GM19238 (cell line): ENCODE results near the gene ZNF283.

Experiments used
- DNase-seq: peaks from one replicate; pipeline ENCODE4 v3.0.0; 2011; ENCODE audit warnings: low spot score; ENCODE audit not compliant: insufficient read length

ZNF283 gene

DNA sequence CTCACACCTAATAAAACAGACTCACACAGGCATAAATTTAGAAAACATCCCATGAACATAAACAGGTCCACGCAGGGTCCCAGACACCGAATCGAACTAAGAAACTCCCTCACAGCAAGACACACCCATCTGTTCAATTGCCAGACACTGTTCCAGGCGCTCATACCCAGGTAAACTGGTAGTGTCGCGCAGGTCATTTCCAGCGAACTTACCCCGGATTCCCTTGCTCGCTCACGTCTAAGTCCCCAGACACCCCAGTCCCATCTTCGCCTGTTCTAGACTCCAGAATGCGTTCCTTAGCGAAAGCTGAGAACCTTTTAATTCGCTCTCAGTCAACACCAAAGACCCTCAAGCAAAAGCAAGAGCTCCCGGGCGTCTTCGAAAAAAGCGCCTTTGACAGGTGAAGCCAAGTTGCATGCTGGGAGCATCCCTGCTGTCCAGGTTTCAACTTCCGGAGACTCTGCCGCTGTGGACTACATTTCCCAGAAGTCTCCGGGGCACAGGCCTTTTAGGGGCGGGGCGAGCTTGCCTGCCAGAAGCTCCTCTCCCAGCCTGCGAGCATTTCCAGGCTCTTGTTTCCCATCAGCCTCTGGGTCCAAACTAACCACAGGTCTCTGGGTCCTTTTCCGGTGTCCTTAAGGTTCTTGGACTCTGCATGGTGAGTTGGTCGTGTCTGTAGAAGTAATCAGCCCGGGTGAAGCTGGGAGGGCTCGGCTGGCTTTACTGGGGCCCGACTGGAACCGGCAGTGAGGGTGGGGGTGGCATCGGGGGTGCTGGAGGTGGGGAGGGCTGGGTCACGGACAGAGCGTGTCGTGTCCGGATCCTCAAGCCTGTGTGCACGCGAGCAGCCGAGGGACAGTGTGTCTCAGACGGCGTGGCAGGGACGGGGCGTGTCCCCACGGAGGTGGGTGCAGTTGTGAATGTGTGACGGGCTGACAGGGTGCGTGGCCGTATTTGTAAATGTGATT lies at the start of gene ZNF283:
TSS of gene ZNF283 (plus strand) at position 535 of the 968 bp plus-strand sequence. CDS start 6,184 bp downstream, outside the sequence.
- peak; percentile 68 for DNase-seq

DNA sequence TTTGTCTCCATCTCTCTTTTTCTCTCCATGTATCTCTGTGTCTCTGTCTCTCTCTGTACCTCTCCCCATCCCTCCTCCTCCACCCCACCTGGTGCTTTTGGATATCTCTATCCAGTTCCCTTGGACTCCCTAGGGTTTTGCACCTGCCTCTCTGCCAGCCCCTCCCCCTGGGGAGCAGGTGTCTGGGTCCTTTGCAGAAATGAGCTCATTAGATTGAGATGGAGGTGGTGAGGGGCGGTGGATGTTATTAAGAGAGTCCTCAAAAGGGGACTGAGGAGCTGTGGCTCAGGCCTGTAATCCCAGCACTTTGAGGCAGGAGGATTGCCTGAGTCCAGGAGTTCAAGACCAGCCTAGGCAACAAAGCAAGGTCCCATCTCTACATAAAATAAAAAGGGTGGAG lies 48.5 kb upstream of the ZNF283 start:
- DNase-seq: no peak

DNA sequence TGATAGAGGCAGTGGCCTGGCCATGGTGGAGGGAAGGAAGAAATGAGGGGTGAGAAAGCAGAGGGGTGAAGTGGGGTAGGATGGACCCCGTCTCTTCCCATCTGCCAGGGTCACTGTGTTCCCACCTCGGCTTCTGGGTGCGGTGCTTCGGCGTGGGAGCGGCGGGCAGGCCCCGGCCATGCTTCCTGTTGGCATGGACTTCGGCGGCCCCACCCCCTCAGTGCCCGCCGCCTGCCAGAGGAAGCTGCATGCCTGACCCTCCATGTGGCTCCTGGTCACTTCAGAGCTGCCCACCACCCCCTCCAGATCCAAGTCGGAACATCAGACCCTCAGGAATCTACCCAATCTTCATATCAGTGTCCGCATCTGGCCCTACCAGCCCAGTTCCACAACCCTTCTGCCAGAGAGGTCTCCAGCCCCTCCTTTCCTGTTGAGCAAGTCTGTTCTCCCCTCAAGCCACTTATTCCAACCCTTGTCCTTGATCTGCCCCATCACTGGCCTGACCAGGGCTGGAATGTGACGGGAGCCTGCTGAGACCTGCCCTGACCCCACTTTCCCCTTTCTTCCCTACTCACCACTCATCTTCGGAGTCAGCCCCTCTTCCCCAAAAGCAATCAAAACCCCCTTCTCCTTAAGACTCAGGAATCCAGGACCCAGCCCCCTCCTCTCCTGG lies 47.8 kb upstream of the ZNF283 start:
- no peak for DNase-seq

DNA sequence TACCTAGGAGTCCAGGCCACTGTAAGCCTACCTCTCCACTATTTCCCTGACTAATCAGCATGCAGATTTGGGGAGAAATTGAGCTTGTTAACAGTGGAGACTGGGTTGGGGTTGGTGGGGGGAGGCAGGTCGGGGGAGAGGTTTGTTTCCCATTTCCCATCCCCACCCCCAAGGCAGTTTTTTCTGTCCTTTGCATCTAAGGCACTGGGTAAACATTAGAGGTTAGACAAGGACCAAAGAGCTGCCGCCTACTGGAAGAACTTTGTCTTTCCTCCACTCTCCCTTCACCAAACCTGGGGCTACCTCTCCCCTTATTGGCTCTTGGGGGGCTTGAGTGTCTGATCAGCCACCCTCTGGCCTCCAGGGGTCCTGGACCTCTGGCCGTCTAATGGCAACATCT lies 47.3 kb upstream of the ZNF283 start:
- peak; percentile 40 for DNase-seq

DNA sequence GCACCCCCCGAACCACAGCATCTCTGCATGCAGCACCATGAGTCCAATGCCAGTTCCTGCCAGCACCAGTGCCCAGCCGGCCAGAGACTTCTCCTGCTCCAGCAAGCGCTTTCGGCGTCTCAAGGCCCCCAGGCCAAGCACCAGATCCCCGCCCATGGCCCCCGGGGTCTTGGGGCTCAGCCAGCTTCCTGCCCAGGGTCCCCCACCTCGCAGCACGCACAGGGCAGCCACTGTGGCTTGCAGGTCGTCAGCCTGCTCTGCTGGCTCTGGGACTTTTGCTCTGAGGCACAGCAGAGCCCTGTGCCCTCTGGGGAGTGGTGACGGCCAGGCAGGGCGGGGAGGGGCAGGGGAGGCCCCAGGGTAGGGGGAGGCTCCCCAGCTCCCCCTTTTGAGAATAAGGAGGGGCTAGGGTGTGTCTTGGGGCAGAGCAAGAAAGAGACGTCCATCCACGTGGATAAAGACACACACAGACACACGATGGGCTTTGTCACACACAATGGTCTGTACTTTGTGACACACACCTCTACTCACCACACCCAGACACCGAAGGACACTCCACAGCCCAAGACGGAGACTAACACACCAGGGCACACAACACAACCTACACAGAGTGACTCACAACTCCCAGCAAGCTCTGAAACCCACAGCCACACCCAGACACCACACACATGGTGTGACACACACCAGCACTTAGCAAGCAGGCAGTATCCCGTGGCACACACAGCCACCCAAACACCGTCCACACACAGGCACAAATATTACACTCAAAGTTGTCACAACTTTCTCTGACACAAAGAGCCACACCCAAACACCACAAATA lies 46.2 kb upstream of the ZNF283 start, which contains the start of gene KCNN4:
TSS of gene KCNN4 (minus strand) at position 268 of the 820 bp plus-strand sequence. CDS start at position 156, 112 bp downstream.
- peak; percentile 63 for DNase-seq

DNA sequence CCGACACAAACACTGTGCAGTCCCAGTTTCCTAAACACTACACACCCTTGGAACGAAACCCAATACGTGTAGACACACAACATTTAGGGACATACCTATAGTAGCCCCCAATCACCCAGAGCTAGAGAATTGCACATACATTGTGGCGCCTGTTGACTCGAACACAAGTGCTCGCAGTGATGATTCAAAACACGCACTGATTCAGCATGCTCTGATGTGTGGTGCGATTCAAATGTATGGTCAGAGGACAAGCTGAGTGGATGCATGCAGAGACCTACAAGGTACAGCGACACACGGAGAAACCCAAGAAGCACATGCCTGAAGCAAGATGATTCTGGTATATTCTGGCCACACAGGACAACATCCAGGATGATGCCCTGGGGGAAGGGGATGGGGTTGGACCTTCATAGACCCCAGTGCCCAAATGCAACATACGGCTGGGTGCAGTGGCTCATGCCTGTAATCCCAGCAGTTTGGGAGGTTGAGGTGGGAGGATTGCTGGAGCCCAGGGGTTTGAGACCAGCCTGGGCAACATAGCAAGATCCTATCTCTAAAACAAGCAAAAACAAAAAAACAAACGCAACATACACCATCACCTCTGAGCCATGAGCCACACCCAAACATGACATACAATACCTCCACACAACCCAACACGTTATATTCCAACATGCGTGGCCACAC lies 45.4 kb upstream of the ZNF283 start:
- DNase-seq: no peak

DNA sequence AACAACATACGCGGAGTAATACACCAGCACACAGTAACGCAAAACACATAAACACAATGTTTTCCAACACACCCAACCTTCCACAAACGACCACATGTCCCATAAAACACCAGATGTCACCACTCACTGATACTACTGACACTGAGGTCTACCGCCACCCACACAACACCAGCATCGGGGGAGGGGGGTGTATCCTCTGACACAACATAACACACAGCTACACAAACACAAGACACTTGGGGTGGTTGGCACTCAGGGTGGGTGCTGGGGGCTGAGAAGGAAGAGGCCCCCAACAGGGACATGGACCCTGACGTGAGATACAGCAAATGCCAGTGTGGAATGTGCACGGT lies 44.8 kb upstream of the ZNF283 start:
- DNase-seq: no peak

DNA sequence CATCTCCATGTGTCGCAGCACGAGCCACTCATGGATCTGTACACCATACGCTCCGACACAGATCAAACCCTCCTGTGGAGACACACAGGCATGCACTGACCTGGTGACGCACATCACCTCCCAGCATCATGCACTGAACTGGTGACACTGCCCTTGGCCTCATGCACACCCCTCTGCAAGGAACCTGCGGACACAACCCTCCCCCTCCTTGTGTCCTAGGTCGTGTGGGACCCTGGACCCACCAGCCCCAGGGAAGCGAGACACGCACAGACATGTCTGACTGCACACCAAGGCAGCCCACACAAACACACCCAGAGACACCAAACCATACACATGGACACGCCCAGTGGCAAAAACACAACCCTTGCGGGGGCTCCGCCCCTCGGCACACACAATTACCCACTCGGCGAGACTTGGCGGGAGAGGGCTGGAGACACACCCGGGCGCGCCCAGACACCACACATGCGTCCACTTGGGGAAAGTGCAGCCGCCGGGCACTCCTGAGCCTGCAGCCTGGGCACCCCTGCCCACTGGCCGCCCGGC lies 44.4 kb upstream of the ZNF283 start:
- DNase-seq: no peak

DNA sequence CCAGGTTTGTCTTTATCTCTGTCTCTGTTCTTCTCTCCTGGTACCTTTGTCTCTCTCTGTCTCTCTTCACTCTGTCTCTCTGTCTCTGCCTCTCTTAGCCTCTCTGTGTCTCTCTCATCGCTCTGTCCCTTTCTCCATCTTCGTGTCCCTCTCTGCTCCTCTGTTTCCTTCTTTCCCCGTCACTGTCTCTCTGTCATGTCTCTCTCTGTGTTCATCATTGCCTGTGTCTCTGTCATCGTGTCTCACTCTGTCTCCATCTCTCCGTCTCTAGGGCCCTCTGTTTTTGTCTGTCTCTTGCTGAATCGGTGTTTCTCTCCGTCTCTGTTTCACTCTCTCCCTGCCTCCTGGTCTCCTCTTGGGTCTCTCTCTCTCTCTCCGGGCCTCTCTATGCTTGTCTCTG lies 43.5 kb upstream of the ZNF283 start:
- DNase-seq: no peak

DNA sequence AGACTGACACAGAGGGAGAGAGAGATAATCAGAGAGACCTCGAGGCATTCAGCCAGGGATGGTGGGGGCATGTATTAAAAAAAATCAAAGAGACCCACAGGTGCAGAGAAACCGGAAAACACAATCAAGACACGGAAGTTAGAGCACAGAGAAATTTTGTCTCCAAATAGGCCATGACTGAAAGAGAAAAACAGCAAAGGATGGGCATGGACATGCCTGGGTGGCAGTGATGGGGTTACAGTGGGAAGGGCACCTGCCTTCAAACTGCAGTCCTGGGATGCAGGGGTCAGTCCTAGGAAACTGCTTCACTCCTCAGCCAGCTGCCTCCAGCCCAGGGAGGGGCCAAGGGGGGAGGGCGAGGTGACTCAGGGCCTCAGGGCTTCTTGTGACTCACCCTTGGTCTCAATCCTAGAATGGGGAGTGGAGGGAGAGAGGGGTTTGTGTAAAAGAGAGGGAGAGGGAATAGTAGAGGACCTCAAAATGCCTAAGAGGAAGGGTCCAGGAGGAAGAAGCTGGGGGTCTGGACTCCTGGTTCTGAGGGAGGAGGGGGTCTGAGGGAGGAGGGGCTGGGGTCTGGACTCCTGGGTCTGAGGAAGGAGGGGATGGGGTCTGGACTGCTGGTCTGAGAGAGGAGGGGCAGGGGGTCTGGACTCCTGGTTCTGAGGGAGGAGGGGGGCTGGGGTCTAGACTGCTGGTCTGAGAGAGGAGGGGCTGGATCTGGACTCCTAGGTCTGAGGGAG lies 42.7 kb upstream of the ZNF283 start:
- no peak for DNase-seq

DNA sequence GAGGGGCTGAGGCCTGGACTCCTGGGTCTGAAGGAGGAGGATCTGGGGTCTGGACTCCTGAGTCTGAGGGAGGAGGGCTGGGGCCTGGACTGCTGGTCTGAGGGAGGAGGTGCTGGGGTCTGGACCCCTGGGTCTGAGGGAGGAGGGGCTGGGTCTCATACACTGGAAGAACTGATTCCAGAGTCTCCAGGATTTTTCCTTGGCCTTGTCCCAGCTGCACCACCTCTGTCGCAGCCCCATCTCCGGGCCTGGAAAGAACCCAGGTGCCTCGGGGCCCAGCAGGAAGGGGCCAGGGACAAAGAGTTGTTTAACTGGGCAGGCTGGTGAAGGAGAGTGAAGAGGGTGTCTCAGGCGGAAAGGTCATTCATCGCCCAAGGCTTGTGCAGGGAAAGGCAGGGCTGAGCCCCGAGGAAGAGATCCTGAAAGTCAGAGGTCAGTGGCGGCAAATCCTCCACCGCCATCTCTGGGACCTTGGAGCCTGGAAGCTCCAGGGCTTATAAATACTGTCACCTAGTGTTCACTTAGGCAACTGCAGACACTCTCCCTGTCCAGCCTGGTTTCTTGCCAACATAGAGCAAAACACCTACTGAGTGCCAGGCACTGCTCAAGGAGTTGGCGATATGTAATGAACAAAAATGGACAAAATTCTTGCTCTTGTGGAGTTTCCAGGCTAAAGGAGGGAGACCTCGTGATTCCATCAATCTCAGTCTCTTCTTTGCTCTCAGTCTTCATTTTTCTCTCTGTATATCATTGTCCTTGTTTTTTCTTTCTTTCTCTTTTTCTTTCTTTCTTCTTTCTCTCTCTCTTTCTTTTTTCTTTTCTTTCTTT lies 41.9 kb upstream of the ZNF283 start:
- no peak for DNase-seq

DNA sequence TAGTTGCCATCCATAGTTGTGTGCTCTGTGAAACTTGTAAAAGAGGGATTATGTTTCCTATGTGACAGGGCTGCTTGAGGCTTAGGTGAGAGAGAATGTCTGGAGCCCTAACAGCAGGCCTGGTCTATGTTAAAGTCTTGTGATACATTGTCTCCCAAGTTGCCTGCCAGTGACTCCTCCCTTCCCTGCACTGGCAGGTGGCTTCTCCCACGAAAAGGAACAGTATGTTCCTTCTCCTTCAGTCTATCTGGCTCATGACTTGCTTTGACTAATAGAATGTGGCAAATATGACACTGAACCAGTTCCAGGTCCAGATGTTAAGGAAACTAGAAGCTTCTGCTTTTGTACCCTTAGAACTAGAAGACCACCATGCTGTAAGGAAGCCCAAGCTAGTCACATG lies 40.5 kb upstream of the ZNF283 start:
- no peak for DNase-seq

DNA sequence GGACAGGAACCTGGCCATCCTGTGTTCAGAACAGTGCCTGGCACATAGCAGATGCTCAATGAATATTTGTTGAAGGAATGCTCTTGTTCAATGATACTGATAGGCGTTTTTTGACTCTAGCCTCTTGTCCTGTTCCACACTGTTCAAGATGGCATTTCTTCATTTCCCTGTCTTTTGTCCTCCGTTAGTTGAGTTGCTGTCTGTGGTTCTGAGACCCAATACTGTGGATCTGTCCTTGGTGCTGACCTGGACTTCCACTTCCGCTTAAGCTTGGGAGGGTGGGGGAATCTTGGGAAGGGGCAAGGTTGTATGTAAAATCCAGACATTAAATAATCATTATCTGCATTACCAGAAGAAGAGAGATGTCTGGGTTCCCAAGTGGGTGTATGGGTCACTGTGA lies 38.1 kb upstream of the ZNF283 start:
- no peak for DNase-seq

DNA sequence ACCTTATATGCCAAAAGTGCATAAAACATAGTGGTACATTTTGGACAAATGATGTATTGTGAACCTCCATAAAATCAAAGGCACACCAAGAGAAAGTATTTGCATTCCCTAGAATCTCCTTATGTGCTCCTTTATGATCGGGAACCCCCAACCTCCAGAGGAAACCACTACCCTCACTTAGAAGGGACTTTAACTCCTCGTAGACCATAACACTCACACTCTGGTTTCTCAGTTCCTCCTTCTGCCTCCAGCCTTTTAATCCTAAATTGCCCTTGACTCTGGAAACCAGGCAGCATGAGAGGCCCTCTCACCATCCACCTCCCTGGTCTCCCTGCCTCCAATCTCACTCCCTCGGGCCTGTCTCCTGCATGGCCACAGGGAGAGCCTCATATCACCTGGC lies 36.5 kb upstream of the ZNF283 start:
- DNase-seq: no peak

DNA sequence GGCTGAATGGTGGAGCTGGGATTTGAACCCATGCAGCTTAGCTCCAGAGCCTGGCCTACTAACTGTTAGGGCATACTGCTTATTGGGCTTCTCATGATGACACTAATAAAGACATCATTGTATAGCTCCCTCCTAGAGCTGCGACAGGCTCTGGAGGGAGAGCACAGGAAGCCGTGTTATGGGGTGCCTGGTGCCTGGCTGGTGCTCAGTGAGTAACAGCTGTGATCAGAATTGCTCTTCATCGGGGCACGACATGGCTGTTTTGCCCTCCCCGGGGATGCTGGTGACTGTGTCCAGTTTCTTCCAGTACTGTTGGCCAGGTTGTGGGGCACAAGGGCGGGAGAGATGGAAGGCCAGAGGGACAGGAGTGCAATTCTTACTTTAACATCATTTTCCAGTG lies 30.0 kb upstream of the ZNF283 start:
- no peak for DNase-seq

DNA sequence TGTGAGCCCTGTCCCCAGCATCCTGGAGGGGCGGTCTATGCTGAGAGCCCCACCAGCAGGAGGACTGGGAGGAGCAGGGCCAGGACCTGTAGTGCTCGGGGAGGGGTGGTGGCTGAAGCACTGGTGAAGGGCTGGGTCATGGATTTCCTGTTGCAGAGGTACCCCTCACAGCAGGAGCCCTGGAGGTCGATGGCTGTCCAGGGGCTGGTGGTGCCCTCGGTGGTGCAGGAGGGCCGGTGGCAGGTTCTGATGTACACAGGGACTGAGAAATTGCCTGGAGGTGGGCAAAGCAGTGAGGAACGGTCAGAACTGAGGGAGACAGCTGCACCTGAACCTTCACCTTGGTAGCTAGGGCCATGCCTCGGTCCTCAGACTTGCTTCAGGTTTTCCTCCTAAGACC lies 29.6 kb upstream of the ZNF283 start:
- no peak for DNase-seq

DNA sequence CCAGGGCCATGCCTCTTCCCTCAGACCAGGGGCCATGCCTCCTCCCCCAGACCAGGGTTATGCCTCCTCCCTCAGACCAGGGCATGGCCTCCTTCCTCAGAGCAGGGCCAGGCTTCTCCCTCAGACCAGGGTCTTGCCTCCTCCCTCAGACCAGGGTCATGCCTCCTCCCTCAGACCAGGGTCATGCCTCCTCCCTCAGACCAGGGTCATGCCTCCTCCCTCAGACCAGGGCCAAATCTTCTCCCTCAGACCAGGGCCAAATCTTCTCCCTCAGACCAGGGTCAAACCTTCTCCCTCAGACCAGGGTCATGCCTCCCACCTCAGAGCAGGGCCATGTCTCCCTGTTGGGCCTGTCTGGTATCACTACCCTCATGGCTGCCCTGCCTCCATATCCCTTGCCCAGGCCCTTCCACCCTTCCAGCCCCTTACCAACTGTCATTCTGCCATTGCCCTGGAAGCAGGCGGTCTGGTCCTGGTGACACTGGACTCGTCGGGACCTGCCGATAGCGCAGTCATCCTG lies 29.0 kb upstream of the ZNF283 start:
- DNase-seq: no peak

DNA sequence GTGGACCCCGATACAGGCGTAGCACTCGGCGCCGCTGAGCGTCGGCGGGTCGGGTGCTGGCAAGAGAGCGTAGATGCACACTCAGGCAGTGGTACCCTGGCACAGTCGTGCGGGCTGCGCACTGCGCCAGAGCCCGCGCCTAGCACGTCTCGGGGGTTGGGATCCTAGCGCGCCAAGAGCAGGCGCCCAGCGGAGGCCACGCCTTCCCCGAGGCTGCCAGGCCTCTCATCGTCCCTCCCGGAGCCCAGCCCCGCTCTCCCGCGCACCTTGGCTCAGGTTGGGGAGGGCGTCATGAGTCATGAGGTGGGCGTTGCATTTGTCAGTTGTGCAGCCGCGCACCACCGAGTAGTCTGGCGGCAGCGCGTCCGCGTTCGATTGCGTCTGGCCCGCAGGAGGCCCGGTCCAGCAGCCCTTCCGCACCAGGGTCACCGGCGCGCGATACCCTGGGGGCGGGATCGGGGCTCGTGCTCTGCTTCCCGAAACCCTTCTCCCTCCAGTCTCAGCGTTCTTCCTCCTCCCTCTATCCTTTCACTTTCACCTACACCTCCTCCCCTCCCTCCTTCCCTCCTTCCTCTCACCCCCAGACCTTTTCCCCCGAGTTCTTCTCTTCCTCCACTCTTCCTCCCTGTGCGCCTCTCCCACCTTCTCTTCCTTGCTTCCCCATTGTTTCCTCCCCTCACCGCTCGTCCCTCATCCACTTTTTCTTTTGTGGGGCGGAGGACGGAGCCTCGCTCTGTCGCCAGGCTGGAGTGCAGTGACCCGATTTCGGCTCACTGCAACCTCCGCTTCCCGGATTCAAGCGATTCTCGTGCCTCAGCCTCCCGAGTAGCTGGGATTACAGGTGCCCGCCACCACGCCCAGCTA lies 28.3 kb upstream of the ZNF283 start:
- no peak for DNase-seq
